Caco-2 (cell line): ENCODE data around the gene CHKA. TPM values are rescaled to one million over a fixed set of nuclear protein-coding genes. Genes with fewer than 3 reads are reported as not detected.

Source experiments
- BruUV-seq: library from RNA; stranded (reverse); fragments of 400-500 nt; replicated peaks from 2 replicates; lab custom pipeline; 2021; lab: Mats Ljungman, UMichigan
- CTCF ChIA-PET: fragments of 300-600 bp; sonication (Branson Sonifier 250); formaldehyde crosslinking; loops from one replicate; lab custom pipeline; 2022; ENCODE audit warnings: antibody characterized with exemption; lab: Charles Lee
- POLR2A ChIA-PET: fragments of 300-600 bp; sonication (Branson Sonifier 250); formaldehyde crosslinking; loops from one replicate; lab custom pipeline; 2022; ENCODE audit warnings: antibody characterized with exemption; lab: Charles Lee
- DNase-seq, 2 experiments: peaks; one replicate each; pipeline versions ENCODE4 v3.0.0 to v3.0.0-alpha.2; 2020 to 2022
- H3K27me3 ChIP-seq: replicated peaks from 2 replicates; pipeline ENCODE4 v1.6.0; 2011; ENCODE audit warnings: low read length; ENCODE audit not compliant: control insufficient read depth, insufficient read depth
- H3K36me3 ChIP-seq: 2 replicates; pipeline ENCODE4 v1.5.1; 2011; ENCODE audit warnings: low read length; ENCODE audit not compliant: control insufficient read depth, insufficient read depth
- H3K4me1 ChIP-seq: fragments of 250-450 bp; sonication (Bioruptor Pico); 2 replicates; pipeline ENCODE4 v1.5.1; 2020; ENCODE audit warnings: mild to moderate bottlenecking
- H3K4me3 ChIP-seq: 2 replicates; pipeline ENCODE4 v1.5.1; 2011; ENCODE audit warnings: low read depth, mild to moderate bottlenecking, control low read depth, low read length
- H3K9me3 ChIP-seq: fragments of 250-450 bp; sonication (Bioruptor Pico); 2 replicates; pipeline ENCODE4 v1.5.1; 2020; ENCODE audit warnings: mild to moderate bottlenecking, moderate library complexity
- H3K27ac Mint-ChIP-seq: one replicate; pipeline ENCODE4 v1.8.0; 2022; ENCODE audit warnings: mixed read lengths; ENCODE audit not compliant: unreplicated experiment
- H3K27me3 Mint-ChIP-seq: one replicate; pipeline ENCODE4 v1.8.0; 2022; ENCODE audit warnings: mixed read lengths; ENCODE audit not compliant: insufficient read depth, unreplicated experiment
- H3K36me3 Mint-ChIP-seq: one replicate; pipeline ENCODE4 v1.8.0; 2022; ENCODE audit warnings: mild to moderate bottlenecking, mixed read lengths; ENCODE audit not compliant: insufficient read depth, unreplicated experiment
- H3K4me1 Mint-ChIP-seq: one replicate; pipeline ENCODE4 v1.8.0; 2022; ENCODE audit warnings: low read depth, mixed read lengths; ENCODE audit not compliant: unreplicated experiment
- H3K4me3 Mint-ChIP-seq: one replicate; pipeline ENCODE4 v1.8.0; 2022; ENCODE audit warnings: mild to moderate bottlenecking, moderate library complexity, mixed read lengths; ENCODE audit not compliant: unreplicated experiment
- H3K9me3 Mint-ChIP-seq: one replicate; pipeline ENCODE4 v1.8.0; 2022; ENCODE audit warnings: mixed read lengths; ENCODE audit not compliant: unreplicated experiment
- intact Hi-C: fragments of 100-400 bp; cut with micrococcal nuclease; formaldehyde crosslinking; loops from one replicate; pipeline ENCODE4 v1.10.0; 2022; ENCODE audit not compliant: unreplicated experiment
- total RNA-seq: library from RNA; stranded (reverse); gene quantifications from 2 replicates; pipeline ENCODE4 v1.2.3, GENCODE V29; 2022
- TF ChIP-seq, protein P1 (sequence below), 2 experiments: fragments of 200-600 bp in 1 of 2; IDR thresholded peaks; 1 replicate in 1 of 2; 2 replicates in 1 of 2; pipeline versions ENCODE4 v1.5.1 to v1.8.0; 2011 to 2022; ENCODE audit warnings: antibody characterized with exemption in 1 of 2, control low read depth in 1 of 2, inconsistent platforms in 1 of 2, low read depth in 1 of 2, low read length in 1 of 2, mild to moderate bottlenecking in 1 of 2, moderate library complexity in 1 of 2; ENCODE audit not compliant: insufficient read depth in 1 of 2, severe bottlenecking in 1 of 2, unreplicated experiment in 1 of 2

The CHKA gene
- total RNA-seq, 1 experiment from 2014 or later = 169 TPM

DNA sequence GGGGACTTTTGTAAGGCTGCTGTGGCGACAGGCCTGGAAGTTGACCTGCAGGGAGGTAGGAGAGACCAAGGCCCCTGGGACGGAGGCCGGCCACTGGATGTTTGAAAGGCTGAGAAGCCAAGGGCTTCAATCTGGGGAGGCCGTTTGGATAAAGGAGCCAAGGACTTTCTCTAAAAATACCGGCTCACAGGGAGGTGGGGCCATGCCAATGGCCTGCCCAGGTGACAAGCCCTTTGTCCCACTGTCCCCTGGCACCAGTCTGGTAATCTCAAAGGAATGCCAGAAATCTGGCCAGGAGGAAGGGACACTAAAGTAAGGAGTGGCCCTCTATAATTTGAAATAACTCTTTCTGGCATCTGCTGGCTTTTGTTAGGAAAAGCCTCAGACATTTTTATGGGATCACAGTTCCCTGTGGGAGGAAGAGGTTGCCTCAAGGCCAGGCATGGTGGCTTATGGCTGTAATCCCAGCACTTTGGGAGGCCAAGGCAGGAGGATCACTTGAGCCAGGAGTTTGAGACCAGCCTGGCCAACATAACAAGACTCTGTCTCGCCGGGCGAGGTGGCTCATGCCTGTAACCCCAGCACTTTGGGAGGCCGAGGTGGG, 1.9 kb upstream of the CHKA start:
- CTCF ChIA-PET = no interaction called here
- peak; percentile 77 to 91 for DNase-seq
- Mint-ChIP-seq H3K4me1 (peaks cover 28% of the 10 kb centered on the region), H3K27ac (peak overlapping the region; percentile 96), H3K4me3 (peak overlapping the region; percentile 82), H3K27me3 (no peaks in the 10 kb centered on the region), H3K9me3 (no peaks in the 10 kb centered on the region), H3K36me3 (peaks cover 64% of the 10 kb centered on the region)
- intact Hi-C loops = loop anchor here (5.0 to 10.0 kb wide), 2 partner anchors 91 to 172 kb away; partner anchors contain the start of gene NDUFS8
- Histone ChIP-seq H3K9me3 (no peaks in the 10 kb centered on the region), H3K36me3 (no peaks in the 10 kb centered on the region), H3K4me3 (no peak overlapping the region), H3K4me1 (peaks cover 80% of the 10 kb centered on the region), H3K27me3 (no peaks in the 10 kb centered on the region)
- POLR2A ChIA-PET = no interaction called here
- TSS peak; percentile 67 for BruUV-seq
- TF ChIP-seq, protein P1, sequence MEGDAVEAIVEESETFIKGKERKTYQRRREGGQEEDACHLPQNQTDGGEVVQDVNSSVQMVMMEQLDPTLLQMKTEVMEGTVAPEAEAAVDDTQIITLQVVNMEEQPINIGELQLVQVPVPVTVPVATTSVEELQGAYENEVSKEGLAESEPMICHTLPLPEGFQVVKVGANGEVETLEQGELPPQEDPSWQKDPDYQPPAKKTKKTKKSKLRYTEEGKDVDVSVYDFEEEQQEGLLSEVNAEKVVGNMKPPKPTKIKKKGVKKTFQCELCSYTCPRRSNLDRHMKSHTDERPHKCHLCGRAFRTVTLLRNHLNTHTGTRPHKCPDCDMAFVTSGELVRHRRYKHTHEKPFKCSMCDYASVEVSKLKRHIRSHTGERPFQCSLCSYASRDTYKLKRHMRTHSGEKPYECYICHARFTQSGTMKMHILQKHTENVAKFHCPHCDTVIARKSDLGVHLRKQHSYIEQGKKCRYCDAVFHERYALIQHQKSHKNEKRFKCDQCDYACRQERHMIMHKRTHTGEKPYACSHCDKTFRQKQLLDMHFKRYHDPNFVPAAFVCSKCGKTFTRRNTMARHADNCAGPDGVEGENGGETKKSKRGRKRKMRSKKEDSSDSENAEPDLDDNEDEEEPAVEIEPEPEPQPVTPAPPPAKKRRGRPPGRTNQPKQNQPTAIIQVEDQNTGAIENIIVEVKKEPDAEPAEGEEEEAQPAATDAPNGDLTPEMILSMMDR (IDR thresholded peaks at IDR 0.05; ENCODE audit: insufficient read depth in 1 of 2, low read depth in 1 of 2, low read length in 1 of 2, severe bottlenecking in 1 of 2, unreplicated experiment in 1 of 2) = no peak

DNA sequence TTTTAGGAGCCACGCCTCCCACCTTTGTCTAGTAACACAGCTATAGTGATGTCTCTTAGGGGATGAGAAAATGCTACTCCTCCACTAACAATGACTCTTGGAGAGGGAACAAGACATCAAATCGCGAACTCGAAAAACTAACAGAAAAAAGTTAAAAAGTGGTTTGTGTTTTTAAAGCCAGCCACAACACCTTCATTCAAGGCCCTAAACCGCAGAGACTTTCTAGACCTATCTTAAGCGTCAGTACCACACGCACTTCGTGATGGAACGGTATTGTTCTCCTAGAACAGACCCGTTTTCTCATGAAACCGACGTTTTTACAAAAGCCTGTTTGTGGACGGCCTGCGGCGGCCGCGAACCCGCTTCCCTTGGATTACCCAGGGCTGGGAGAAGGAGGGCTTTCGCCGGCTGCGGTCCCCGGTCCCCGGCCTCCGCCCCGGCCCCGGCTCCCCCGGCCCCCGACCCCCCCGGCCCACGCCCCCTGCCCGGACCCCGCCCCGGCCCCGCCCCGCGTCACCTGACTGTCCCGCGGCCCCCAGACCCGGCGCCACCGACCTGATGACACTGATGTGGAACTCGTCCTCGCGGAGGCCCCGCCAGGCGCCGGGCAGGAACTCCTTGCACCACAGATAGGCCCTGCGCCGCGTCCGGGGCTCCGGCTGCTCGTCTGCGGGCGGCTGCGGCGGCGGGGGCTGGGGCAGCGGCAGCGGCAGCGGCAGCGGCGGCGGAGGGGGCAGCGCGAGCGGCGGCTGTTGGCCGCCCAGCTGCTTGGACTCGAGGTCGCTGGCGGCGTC, 718 bp downstream of the CHKA start:
- POLR2A ChIA-PET = interaction anchor here (0.6 to 1.3 kb wide), 4 partner anchors 21 to 118 kb away, joined by 3 to 5 read pairs (median 4); no protein-coding TSS in a partner anchor
- intact Hi-C loops = loop anchor here (1.0 to 10.0 kb wide), 4 partner anchors 27 to 174 kb away; partner anchors contain the start of gene NDUFS8
- TF ChIP-seq, protein P1 (IDR thresholded peaks at IDR 0.05; ENCODE audit: insufficient read depth in 1 of 2, low read depth in 1 of 2, low read length in 1 of 2, severe bottlenecking in 1 of 2, unreplicated experiment in 1 of 2) = no peak

More for the DNA sequence above, 718 bp downstream of the CHKA start:
- peaks cover 79% of the 10 kb centered on the region for H3K36me3 Mint-ChIP-seq
- DNase-seq = peak; percentile 87 to 88
- H3K27ac Mint-ChIP-seq = peak overlapping the region; percentile 96
- no peaks in the 10 kb centered on the region for H3K27me3 Mint-ChIP-seq
- H3K4me1 Mint-ChIP-seq = peaks cover 46% of the 10 kb centered on the region
- CTCF ChIA-PET = interaction anchor here (0.7 to 0.9 kb wide), 2 partner anchors 30 to 165 kb away, joined by 3 read pairs; no protein-coding TSS in a partner anchor
- H3K4me1 ChIP-seq = peaks cover 73% of the 10 kb centered on the region
- H3K9me3 Mint-ChIP-seq = no peaks in the 10 kb centered on the region
- no peaks in the 10 kb centered on the region for H3K9me3 ChIP-seq
- H3K27me3 ChIP-seq = no peaks in the 10 kb centered on the region
- H3K4me3 ChIP-seq = peak overlapping the region; percentile 58
- BruUV-seq = no TSS peak
- peak overlapping the region; percentile 82 for H3K4me3 Mint-ChIP-seq
- H3K36me3 ChIP-seq = 0 out of 2 replicates have a peak, but pooled peaks cover 2% of the 10 kb centered on the region
